NCI-H748 (cell line): Measurements from ENCODE around the gene C20orf144.
A peak's percentile ranks its signal among the peaks of the same experiment; 100 is the strongest.

Experiments used
- DNase-seq: peaks from one replicate; lab custom pipeline; 2025; ENCODE audit not compliant: unreplicated experiment; lab: John Stamatoyannopoulos, UW

Gene C20orf144

GRCh38 chr20:33649201-33649681, 12.9 kb upstream of the C20orf144 start:
- DNase-seq, result peak; percentile 28

- no peak for DNase-seq
Measured at GRCh38 chr20:33650111-33650752, 11.9 kb upstream of the C20orf144 start.

GRCh38 chr20:33650753-33651561, 11.2 kb upstream of the C20orf144 start:
- peak; percentile 55 for DNase-seq

DNA sequence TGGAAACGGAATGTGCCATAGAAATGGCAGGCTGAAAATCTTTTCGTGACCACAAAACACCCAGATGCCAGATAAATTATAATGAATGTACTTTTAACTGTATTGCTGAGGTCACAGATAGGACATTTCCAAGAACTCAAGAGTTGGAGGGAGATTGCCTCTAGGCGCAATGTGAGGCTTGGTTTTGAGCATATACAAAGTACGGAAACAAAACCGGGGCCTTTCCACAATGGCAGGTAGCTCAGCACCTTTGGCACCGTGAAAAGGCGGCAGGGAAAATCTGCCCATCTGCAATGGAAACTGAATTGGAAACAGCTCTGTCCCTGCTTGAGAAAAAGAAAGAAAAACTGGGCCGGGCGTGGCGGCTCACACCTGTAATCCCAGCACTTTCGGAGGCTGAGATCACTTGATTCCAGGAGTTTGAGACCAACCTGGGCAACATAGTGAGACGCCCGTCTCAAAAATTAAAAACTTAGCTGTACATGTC, 10.5 kb upstream of the C20orf144 start:
- no peak for DNase-seq

DNA sequence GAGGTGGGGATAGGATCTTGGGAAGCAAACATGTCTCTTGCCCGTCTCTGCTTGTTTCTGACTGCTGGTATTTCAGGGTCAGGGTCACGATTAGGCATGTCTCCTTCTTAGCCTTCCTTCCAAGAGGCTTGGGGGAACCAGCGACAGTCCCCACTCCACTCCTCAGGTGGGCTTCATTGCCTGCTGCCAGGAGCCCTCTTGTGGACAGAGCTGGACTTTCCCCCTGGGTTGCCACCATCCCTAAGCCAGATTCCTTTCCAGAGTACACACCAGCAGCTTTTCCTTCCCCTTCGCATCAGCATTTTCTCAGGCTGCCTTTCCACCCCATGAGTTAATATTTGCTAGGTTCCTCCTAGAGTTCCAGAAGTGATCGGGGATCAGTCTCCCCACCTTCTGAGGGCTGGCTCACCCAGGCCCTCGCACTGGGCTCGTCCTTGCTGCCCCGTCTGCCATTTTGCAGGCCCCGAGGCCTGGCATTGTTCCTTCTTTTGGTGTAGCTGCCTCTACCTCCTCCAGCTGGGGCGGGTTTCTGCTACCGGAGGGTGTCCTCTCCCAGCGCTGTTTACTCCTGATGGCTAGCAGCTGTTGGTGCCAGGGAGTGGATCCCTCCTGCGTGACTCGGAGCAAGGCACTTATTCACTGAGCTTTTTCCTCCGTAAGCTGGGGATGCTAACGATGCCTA, 8.8 kb upstream of the C20orf144 start:
- DNase-seq, result peak; percentile 83

- peak; percentile 99 for DNase-seq
Measured at GRCh38 chr20:33653900-33654596, 8.1 kb upstream of the C20orf144 start.

GRCh38 chr20:33654680-33655161, 7.4 kb upstream of the C20orf144 start:
- peak; percentile 41 for DNase-seq

DNA sequence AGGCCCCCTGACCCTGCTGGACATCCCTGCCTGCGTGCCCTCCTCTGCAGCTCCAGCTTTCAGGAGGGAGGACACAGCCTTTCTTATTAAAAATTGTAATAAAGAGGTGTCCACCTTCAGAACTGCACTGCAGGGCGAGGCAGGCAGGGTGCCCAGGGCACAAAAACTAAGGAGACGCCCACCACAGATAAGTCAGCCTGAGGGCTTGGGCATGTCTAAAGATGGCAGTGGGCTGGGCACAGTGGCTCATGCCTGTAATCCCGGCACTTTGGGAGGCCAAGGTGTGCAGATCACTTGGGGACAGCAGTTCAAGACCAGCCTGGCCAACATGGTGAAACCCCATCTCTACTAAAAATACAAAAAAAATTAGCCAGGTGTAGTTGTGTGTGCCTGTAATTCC, 7.0 kb upstream of the C20orf144 start:
- DNase-seq, result no peak

GRCh38 chr20:33656010-33656782, 5.9 kb upstream of the C20orf144 start:
- no peak for DNase-seq

- DNase-seq, result no peak
Measured at GRCh38 chr20:33656783-33657703, 5.1 kb upstream of the C20orf144 start.

DNA sequence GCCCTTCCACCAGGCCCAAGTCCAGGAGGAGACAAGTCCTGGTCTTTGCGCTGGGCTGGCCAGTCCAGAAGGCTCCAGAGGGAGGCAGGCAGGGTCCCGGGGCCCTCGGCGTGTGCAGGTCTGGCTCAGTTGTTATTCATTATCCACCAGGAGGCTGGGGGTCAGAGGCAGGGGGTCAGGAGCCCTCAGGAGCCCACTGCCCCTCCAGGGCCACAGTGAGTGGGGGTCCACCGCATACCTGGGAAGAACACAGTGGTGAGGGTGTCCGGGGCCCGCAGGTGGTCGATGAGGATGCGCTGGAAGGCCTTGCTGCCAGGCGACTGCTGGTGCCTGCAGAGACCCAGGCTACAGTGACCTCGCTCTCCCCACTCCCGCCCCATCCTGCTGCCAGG, 4.4 kb upstream of the C20orf144 start:
- no peak for DNase-seq

DNA sequence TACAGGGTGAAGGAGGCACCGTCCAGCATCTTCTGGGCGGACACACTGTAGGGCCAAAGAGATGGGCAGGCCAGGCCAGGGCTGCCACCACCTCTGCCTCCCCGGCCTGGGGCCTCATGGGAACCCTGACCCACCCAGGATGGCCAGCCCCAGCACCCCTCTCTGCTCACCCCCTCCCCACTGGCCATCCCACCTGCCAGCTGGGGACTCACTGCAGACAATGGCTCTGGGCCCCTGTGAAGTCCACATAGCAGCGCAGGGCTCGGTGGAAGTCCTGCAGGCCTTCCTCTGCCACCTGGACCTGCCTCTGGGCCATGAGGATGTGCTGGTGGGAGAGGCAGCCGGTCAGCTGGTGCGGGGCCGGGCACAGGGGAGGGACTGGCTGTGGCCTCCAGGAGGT, 3.6 kb upstream of the C20orf144 start:
- no peak for DNase-seq

GRCh38 chr20:33658929-33659328, 3.2 kb upstream of the C20orf144 start:
- no peak for DNase-seq

DNA sequence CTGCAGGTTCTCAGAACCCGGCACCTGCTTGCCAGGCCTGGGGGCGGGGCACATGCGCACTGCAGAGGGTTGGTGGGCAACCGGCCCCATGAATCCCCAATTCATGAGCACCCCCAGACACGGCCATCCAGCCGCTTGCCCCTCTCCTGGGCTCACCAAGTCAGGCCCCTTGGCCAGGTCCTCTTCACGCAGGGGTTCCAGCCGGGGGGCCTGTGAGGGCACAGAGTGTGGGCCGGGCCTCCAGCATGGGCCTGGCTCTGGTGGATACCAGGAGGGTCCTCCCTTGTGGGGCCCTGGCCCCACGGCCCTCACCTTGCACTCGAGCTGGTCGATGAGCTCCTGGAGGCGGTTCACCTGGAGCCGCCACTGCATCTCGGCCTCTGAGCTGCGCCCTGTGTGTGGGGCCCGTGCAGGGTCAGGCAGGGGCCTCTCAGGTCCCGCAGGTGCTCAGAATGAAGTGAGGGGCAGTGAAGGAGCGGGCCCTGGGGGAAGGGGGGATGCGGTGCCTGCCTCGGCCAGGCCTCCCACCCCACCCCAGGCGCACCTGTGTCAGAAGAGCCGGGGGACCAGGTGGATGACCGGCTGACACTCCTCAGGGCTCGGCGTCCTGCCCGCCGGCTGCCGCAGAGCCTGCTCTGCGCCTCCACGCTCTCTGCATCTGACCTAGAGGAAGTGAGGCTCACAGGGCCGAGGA, 2.6 kb upstream of the C20orf144 start:
- DNase-seq, result no peak

DNA sequence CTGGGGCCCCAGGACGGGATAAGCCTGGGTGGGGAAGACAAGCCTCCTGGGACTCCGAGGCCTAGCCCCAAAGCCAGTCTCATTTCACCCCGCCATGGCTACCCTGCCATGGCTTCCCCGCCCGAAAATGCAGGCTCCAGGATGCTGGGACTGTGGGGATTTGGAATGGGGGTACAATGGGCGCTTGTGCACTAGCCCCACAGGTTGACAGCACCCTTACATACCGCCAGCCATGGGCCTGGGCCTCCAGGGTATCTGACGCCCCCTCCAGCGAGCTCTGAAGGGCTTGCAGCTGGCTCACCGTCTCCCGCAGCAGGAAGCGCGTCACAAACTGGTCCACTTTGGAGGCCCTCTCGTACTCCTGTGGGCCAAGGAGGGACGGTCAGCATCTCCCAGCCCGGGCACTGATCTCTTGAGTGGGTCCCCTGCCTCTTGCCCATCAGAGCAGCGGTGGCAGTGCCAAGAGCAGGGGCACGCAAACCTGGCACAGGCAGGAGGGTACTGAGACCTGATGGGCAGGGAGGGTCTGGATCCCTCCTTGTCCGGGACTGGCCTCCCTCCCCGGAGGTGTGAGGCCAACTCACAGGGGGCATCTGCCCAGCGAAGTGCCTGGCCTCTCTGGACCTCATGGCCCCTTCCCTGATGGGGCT, 2.0 kb upstream of the C20orf144 start:
- no peak for DNase-seq

DNA sequence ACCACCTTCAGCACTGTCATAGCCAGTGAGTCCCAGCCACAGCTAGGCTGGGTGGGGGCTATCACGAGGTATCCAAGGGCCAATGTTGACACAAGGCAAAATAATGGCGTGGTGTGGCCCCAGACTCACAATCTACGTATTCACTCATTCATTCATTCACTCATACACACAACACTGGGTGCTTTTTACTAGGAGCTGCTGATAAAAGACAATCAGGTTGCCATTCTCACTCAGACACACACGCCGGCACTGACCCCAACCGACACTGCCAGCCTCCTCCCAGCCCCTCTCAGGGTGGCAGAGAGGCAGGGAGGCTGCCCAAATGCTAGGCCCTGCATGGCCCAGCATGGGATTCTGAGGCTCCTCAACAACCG, 1.5 kb upstream of the C20orf144 start:
- DNase-seq, result no peak

DNA sequence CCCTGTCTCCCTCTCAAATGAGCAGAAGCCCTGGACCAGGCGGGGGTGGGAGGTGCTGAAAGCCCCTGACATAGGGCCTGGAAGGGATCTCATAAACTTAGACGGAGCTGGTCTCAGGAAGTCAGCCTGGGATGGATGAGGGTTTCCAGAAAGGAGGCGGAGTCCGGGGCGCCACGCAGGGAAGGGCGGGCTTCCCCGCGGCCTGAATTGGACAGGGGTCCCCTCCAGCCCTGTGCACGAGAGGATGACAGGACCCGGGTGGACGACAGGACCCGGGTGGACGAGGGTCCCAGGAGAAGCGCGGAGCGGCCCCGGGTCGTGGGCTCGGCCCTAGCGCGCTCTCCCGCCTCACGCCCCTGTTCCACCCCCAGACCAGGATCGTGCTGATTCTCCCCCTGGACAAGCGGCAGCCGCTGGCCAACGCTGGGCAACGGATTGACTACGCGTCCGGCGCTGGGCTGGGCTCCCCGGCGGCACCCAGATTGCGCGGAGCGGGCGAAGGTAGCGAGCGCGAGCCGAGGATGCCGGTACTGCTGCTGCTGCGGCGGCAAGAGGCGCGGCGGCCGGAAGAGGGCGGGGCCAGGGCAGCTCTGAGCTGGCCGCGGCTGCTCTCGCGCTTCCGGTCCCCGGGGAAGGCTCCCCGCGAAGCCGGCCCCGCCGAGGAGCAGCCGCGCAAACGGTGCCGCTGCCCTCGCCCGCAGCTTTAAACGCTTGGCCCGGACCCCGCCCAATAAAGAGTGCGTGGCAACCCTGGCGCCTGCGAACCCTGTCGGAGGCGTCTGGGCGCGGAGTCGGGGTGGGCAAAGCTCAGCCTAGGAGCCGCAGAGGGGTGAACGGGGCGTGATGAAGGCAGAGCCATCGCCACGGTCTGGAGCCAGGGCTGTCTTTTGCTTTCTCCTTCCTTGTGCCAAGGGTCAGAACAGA, 1.3 kb downstream of the C20orf144 start:
- peak; percentile 87 for DNase-seq
